ENCODE data around the gene LOC128125822.

Gene LOC128125822

GRCh38 chr6:63530182-63530581 lies 42.1 kb upstream of the LOC128125822 start:
- Histone ChIP-seq H3K4me3 (no peak overlapping the region), H3K27ac (no peak overlapping the region)
- TF ChIP-seq CTCF (IDR thresholded peaks at IDR 0.05): no peak
- DNase-seq (ENCODE audit: low spot score): no peak

- TF ChIP-seq CTCF (IDR thresholded peaks at IDR 0.05): no peak
- Histone ChIP-seq H3K27ac (no peak overlapping the region), H3K4me3 (no peak overlapping the region)
- DNase-seq (ENCODE audit: low spot score): no peak
Observed at GRCh38 chr6:63530991-63531390, 41.3 kb upstream of the LOC128125822 start.

- no peak for DNase-seq (ENCODE audit: low spot score)
- no peak overlapping the region for H3K27ac ChIP-seq
- TF ChIP-seq CTCF (IDR thresholded peaks at IDR 0.05): no peak
- H3K4me3 ChIP-seq: no peak overlapping the region
Observed at GRCh38 chr6:63533026-63533425, 39.3 kb upstream of the LOC128125822 start.

GRCh38 chr6:63533952-63534351 lies 38.3 kb upstream of the LOC128125822 start:
- DNase-seq (ENCODE audit: low spot score): no peak
- TF ChIP-seq CTCF (IDR thresholded peaks at IDR 0.05): no peak
- Histone ChIP-seq H3K4me3 (no peak overlapping the region), H3K27ac (no peak overlapping the region)

- no peak overlapping the region for H3K27ac ChIP-seq
- no peak for TF ChIP-seq CTCF (IDR thresholded peaks at IDR 0.05)
- DNase-seq (ENCODE audit: low spot score): no peak
- H3K4me3 ChIP-seq: no peak overlapping the region
Observed at GRCh38 chr6:63537201-63537958, 34.9 kb upstream of the LOC128125822 start.

- no peak for TF ChIP-seq CTCF (IDR thresholded peaks at IDR 0.05)
- Histone ChIP-seq H3K27ac (no peak overlapping the region), H3K4me3 (no peak overlapping the region)
- DNase-seq (ENCODE audit: low spot score): no peak
Observed at GRCh38 chr6:63537959-63538300, 34.4 kb upstream of the LOC128125822 start.

- TF ChIP-seq CTCF (IDR thresholded peaks at IDR 0.05): no peak
- no peak for DNase-seq (ENCODE audit: low spot score)
- Histone ChIP-seq H3K27ac (no peak overlapping the region), H3K4me3 (no peak overlapping the region)
Observed at GRCh38 chr6:63538550-63538949, 33.7 kb upstream of the LOC128125822 start.
